Measurements from ENCODE around the gene ACTR6. TPM values are rescaled to one million over a fixed set of nuclear protein-coding genes. Genes with fewer than 3 reads are reported as not detected.

The ACTR6 gene
- total RNA-seq, 1 donor from 2014 or later, result 20.4 TPM

DNA sequence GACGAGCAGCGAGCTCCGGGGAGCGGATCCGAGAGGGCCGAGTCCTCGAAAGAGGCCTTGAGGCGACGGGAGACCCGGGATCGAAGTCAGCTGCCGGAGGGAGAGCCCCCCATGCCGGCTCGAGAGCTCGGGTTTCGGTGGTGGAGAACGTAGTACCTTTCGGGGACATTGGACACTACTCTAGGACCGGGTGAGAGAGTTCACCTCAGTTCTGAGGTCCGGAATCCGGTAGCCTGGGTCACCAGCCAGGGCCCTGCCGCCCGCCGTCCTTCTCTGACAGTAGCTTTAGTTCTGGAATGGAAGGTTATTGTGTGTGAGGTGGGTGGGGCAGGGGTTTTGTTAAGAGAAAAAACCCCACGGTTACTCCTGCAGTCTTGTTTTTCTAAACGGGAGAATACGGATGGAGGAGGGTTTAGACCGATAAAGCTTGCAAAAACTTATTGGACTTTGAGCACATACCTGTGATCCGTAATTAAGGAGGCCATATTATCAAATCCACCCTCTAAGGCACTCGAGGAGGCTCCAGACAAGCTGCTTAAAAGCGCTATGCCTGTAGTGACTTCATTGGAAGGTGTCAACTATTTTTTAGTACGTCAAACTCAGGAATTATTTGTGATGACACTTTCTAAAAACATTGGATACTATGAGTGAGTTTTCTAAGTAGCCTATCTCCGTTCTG, 67.1 kb downstream of the ACTR6 start:
- ATAC-seq, result peak; percentile 6

DNA sequence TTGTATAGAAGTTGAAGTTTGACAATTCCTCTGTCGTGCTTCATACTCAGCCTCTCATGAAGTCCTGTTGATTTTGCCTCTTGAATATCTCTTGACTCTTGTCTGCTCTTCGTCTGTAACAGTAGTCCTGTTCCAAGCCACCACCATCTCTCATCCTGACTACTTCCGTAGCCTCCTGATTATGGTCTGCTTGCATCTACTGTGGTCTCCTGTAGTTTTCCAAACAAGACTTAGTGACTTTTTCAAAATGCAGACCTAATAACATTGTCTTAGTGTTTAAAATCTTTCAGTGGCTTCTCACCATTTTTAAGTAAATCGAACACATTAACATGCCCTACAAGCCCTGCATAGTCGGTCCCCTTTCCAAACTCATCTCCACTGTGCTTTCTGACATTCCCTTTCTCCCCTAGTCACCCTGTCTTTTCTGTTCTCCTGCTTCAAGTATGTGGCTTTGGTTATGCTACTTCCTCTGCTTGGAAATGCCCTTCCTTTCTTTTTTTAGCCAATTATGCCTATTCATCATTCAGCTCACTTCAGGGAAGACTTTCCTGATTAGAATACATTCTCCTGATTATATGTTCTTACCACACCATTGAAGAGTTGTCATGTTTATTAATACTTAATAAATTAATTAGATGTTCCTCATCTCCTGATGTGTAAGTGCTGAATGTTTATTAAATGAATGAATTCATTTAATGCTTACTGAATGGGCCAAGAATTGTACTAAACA, 68.4 kb downstream of the ACTR6 start:
- ATAC-seq, result no peak

DNA sequence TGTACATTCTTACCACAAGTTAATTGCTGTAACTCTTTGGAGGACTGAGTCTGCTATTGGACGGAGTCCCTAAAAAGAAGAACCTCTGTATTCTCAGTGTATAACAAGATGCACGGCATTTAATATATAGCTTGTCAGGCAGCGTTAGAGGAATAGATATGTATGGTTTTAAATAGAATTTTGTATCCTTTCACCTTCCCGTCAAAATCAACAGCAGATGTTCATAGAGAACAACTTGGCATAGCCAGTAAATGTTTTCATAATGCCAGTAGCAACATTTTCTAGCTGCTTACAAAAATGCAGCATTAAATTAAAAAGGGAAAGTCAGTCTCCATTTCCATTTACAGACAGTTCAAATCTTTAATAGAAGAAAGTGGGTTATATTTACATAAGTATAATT, 73.2 kb downstream of the ACTR6 start:
- no peak for ATAC-seq

Other genes starting within 250 kb of the ACTR6 start
- gene ANKS1B, start 215.9 kb upstream of the ACTR6 start, total RNA-seq, result 2.8 TPM
- gene BLTP3B, start 57.9 kb upstream of the ACTR6 start, total RNA-seq, result 13.5 TPM
- 0.68 TPM for gene DEPDC4, start 66.3 kb downstream of the ACTR6 start, total RNA-seq
- 29.3 TPM for gene SCYL2, start 66.4 kb downstream of the ACTR6 start, total RNA-seq
- gene SLC17A8, start 156.3 kb downstream of the ACTR6 start, total RNA-seq, result not detected

Data from esophagus mucosa (tissue), 1 donor.